GM21528 (cell line): ENCODE measurements around the gene OPRL1.
A peak's percentile ranks its signal among the peaks of the same experiment; 100 is the strongest.

Experiments
- ATAC-seq: cut with Tn5 transposase; IDR thresholded peaks from one replicate; pipeline ENCODE4 v1.9.1; 2021; ENCODE audit warnings: mild to moderate bottlenecking, moderate library complexity; ENCODE audit not compliant: unreplicated experiment, low FRiP score

The OPRL1 gene

DNA sequence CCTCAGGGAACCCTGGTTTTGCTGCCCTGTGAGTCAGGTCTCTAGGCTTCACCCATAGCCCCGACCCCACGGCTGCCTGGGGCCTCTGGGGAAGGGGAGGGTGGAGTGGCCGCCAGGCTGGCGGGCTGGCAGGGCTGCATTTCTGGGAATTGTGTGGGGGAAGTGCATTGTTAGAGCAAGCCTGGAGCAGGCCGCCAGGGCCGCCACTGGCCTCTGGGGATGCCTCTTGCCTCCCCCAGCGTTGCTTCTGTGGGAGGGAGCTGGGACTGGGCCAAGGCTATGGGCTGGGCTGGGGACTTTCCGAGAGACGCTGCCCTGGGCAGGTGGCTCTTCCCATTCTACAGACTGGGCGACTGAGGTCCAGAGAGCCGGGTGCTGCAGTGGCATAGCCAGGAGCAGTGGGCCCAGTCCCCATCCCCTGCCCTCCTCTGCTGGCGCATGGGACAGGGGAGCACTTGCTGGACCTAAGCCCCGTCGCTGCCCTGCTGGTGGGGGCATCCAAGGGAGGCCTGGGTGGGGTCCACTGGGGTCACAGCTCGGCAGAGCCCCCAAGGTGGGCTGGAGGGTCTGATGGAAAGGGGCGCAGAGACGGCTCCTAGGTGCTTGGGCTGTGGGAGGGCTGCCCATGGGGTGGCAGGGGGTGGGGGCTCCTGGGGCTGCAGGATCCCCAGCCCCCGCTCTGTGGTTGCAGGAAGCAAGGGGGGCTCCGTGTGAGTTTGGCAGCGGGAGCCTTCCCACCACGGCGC is 23.8 kb upstream of the OPRL1 start:
- no peak for ATAC-seq

DNA sequence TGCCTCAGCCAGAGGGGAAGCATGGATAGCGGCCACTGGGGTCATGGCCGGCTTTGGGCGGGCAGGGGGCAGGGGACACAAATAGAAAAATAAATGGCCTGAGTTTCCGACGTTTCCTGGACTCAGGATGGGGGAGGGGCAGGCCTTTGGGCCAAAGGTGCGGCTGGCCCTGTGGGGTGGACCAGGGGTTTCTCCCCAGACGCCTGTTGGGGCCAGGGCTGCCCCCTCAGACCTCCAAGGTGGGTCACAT is 23.3 kb upstream of the OPRL1 start:
- ATAC-seq: no peak

DNA sequence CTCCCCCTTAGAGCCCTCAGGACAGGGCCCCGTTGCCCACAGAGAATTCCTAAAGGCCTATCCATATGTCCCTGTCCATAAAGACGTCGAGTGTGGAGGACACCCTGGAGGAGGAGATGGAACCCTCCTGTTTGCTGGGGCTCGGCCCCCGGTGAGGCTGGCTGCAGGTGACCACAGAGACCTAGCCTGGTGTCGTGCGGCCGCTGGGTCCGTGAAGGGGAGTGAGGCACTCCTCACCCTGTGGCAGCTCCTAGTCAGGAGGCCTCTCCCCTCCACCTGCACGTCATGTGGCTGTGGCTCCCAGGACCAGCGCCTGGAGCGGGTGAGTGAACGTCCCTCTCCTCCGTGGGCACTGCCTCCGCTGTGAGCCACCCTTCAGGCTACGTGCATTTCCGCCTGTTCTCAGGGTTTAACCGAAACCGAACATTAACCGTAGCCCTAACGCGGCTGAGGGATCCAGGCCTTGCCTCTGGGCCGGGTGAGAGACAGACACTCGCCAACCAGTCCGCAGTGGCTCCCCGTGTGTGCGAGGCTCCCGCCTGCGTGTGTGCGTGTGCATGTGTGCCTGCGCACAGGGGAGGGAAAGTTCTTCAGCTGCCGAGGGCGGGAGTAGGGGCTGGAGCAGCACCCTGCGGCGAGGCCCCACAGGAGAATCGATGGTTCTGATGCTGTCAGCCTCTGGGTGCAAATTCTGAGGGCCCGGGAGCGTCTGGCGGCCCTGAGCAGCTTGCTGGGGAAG is 22.8 kb upstream of the OPRL1 start:
- ATAC-seq: no peak

DNA sequence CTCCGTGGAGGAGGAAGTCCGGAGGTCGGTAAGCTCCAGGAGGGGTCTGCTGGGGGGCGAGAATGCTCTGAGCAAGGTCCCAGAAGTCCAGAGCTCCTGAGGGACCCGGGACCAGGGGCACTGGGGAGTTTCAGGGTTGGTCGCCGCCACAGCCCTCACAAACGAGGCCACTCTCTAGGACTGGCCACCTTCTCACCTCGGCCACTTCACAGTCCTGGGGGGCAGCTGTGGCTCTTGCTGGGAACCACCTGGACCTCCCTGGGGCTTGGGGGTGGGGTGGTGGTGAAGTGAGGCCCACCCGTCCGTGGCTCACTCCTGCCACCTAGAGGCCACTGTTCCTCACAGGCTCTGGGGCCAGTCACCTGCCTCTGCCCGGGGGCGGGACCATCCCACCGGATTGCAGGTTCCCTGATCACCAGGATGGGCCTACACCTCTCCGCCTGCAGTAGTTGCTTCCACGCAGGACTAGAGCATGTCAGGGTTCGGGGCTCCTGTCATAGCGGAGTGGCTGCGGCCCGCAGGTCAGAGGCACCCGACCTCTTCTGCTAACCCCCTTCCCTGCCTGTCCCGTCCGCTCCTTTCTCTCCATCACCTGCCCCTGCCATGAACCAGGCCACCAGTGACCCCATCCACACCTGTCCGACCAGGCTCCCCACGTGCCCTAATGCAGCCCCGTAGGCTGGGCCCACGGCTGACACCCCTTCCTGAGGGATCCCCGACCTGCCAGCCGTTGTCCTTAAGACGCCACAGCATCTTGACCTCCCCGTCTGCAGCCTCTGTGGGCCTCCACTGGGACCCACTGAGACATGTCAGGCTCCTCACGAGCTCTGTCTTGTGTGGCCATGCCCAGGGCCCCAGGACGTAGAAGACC is 22.0 kb upstream of the OPRL1 start:
- no peak for ATAC-seq

DNA sequence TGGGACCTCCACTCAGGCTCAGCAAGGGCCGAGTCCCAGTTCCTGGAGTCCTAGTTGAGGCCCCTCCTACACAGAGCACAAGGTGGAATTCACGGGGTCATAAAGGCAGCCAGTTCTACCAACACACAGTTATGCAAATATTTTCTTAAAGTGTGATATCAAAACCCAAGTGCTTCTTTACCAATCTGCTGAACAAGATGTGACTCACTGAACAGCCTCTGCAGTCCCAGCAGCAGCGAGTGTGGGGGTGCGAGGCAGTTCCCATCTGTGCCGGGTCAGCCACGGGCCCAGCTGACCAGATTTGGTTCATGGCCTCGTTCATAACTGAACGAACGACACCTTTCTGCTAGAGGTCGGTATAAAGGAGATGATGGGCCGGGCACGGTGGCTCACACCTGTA is 21.3 kb upstream of the OPRL1 start:
- no peak for ATAC-seq

DNA sequence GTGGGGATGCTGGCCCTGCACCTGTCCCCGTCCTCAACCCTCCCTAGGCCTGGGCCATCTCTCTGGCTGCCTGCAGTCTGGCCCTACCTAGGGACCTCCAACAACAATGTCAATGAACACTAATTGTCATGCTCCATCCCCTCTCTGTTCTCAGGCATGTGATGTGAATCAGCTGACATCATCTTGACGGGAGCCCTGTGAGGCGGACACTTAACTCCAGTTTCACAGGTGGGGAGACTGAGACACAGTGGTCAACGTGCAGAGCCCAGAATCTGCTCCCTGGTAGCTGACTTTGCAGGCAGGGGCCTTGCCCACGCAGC is 17.6 kb upstream of the OPRL1 start:
- no peak for ATAC-seq

DNA sequence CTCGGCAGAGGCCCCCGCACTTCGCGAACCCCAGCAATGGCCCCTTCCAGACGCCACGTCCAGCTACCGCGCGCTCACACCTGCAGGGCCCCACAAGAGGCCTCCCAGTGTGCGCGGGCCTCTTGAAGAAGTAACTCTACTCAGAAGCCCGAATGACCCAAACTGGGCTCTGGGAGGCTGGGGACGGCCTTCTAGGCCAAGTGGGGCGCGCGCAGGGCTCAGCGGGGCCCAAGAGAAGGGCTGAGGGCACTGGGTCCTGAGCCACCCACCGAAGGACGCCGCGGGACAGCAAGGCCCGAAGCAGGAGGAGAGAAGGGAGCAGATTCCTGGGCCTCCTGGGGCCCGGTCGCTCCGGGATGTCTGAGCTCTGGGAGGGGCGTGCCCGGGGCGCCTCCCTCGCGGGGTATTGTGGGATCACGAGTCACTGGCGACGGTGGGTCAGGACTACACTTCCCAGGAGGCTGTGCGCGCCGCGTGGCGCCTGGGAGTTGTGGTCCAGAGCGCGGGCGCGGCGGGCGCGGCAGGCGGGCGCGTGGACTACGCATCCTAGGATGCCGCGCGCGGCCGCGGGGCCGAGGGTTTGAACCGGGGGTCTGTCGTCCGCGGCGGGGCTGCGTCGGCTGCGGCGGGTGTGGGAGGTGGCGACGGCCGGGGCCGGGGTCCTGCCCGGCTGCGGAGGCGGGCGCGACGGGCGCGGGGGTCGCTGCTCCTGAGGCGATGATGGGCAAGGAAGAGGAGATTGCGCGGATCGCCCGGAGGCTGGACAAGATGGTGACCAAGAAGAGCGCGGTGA is 17.1 kb upstream of the OPRL1 start, which contains the start of gene TCEA2:
Gene TCEA2 (plus strand): TSS at position 603 of the 793 bp plus-strand sequence. CDS start 115 bp downstream, at position 718.
- ATAC-seq: peak; percentile 80

DNA sequence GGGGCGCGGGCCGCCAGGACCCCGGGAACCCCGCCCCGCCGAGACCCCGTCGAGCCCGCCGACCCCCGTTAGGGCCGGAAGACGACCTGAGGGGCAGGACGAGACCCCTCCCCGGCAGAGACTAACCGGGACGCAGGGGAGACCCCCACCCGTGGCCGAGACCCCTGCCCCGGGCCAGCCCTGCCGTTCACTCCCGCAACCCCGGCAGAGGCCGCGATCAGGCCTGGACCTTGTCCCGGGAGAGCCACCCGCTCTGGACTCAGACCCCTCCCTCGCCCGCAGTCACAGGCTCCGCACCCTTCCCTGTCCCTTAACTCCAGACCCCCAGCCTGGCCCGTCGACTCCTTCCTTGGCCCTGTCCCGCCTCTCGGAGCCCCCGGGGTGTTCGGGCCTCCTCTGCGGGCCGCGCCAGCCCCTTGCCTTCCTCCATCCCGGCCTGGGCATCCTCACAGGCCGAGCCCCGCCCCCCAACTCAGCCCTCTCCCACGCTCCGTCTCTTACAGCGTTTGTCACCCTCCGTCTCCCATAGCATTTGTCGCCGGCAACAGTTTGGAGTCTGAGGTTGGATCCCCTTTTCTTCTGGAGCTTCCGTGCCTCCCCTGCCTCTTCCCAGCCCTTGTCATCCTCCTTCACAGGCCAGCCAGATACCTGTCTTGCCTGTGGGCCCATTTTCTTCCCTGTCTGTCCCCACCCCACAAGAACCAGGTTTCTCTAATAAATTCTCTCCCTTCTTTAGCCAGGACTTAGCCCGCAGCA is 16.3 kb upstream of the OPRL1 start:
- ATAC-seq: no peak

DNA sequence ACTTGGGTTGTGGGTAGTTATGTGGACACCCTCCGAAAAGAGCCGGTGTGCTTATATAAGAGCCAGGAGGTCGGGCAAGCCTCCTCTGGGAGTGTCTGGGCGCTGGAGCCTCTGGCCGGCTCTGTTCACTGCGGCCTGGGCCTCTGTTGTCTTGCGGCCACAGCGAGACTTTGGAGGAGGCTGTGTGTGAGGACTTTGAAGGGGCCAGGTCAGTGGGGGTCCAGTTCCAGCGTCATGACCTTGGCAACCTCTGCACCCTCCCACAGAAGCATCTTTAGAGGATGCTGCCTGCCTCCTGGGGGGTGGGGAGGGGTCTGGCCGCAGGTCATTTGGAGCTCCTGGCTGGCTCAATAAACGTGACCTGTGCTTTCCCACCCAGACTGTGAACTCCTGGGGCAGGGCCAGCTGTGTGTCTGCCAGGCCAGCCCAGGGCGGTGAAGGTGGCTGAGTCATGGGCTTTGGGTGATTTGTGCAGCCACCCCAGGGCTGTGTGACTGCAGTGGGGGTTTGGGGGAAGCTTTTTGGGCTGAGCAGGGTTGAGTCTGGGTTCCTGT is 15.7 kb upstream of the OPRL1 start:
- ATAC-seq: no peak

DNA sequence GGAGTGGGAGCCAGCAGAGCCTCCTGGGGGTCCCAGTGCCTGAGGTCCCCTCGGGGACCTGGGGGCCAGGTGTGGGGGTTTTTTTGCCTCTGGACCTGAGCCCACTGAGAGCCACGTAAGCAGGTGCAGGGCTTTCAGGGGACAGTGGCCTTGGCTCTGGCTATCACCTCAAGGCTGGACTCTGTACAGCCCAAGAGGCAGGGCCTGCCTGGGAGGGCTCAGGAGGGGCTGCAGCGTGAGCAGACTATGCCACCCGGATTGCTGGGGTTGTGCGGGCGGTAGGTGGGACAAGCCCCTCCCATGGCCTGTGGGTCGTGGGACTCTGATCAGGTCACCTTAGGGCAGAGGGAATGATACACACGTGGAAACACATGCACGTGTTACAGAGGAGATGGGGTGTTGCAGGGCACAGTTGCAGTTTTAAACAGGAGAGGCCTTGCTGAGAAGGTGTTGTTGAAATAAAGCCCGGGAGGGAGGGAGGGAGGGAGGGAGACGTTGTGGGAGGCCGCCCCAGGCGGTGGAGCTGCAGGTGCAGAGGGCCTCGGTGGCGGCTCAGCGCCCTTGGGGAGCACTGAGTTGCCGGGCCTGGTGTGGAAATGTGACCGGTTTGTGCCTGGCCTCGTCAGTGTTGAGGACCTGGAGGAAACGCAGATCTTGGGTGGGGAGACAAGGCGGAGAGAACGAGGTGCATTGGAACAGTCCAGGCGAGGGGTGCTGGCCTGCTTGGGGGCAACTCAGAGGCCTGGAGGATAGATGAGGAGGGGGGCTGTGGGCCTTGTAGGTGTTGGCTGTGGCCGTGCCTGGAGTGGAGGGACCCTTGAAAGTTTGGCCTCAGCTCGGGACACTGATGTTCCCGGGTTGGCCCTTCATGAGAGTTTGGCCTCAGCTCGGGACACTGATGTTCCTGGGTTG is 14.6 kb upstream of the OPRL1 start:
- no peak for ATAC-seq

DNA sequence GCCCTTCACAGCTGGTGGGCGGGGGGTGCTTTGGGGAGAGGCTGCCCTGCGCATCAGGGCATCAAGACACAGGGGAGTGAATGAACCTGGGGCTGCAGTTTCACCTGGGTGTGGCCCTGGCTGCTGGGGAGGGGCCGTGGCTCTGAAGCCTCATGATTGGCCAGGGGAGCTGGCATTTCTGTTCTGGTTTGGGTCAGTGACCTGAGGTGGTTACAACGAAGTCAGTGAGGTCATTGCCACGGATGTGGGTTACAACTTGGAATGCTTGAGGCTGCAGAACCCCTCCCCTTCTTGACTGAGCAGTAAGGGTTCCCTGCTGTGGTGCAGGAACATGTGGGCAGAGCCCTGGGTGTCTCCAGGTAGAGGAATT is 13.9 kb upstream of the OPRL1 start:
- ATAC-seq: no peak

DNA sequence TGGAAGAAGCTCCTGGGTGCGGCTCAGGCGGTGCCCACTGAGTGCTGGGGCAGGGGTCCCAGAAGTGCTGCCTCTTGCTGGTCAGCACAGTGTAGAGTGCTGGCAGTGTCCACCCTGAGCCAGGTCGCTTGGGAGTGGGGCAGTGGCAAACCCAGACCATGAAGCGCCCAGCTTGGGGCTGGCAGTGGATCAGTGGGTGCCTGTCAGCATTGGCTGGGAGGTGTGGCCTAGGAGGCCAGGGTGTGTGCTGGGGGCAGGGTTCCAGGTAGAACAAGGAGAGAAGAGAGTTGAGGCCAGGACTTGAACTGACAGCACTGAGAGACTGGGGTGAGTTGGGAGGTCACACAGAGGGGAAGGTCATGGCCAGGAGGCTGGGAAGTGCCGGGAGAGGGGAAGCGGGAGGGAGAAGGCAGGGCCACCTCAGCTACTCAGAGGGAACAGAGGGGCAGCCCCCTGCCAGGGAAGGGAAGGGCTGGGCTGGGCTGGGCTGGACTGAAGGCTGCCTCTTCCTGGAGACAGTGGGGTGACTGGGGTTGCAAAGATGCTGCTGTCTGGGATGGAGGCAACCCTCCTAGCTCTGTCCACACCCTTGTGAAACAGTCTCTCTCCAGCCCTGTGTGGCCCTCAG is 12.8 kb upstream of the OPRL1 start:
- no peak for ATAC-seq

DNA sequence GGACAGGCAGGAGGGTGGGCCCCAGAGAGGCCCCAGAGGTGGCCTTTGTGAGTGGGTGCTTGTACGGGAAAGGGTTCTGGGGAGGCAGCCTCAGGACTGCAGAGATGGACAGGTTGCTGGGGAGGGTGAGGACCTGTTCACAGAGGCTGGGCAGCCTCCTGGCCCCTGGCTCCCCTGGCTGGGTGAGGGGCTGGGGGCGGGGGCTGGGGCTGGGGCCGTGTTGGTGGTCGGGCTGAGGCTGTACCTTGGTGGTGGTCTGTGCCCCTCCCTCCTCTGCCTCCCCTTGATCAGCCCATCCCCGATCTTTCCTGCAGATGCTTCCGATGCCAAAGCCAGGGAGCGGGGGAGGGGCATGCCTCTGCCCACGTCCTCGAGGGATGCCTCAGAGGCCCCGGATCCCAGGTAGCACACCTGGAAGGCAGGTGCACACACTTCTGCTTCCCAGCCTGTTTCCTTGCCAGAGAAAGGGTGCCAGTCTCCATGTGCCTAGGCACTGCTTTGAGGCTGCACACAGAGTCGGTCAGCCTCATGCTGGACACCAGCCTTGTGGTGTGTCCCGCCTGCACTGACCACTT is 12.1 kb upstream of the OPRL1 start:
- no peak for ATAC-seq

DNA sequence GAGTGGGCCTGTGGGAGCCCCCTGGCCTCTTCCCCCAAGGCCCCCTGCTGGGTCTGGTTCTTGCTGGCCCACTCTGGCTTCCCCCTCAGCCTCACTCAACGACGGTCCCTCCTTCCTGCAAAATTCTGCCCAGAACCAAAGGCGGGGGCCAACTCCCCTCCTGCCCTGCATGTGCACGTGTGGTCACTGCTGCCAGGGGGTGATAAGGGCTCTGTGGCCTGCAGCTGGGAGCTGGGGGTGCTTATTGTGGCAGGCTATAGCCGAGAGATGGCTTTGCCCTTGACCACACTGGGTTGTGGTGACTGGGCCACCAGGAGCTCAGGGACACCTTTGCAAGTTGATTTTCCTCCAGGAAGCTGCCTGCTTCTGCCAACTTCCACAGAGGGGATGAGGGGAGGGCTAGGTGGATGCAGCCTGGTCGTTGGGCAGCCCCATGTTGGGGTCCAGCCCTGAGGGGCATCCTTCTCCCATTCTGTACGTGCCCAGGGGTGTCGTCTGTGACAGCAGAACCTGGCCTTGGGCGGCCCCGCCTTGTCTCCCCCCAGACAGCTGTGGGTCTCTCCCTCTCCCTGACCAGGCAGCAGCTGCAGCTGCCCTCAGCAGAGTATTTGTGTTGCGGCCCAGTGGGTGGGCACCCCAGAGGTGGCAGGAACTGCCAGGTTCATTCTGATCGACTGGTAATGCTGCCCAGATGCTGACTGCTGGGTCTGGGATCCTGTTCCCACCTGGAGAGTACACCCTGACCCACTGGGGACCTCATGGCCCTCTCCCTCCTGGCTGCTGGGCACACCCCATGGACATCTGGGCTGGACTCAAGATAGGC is 11.3 kb upstream of the OPRL1 start:
- no peak for ATAC-seq

DNA sequence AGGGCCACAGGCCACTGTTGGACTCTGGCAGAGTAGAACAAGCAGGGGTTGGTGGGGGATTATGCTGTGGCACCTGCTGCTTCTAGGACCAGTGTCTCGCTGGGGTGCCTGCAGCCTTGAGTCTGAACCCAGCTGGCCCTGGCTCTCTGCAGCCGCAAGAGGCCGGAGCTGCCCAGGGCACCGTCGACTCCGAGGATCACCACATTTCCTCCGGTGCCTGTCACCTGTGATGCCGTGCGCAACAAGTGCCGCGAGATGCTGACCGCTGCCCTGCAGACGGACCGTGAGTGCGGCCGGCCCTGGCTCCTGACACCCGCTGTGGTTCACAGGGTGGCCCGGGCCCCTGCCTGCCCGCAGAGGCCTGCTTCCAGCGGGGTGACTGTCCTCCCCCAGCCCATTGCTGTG is 10.7 kb upstream of the OPRL1 start:
- no peak for ATAC-seq

DNA sequence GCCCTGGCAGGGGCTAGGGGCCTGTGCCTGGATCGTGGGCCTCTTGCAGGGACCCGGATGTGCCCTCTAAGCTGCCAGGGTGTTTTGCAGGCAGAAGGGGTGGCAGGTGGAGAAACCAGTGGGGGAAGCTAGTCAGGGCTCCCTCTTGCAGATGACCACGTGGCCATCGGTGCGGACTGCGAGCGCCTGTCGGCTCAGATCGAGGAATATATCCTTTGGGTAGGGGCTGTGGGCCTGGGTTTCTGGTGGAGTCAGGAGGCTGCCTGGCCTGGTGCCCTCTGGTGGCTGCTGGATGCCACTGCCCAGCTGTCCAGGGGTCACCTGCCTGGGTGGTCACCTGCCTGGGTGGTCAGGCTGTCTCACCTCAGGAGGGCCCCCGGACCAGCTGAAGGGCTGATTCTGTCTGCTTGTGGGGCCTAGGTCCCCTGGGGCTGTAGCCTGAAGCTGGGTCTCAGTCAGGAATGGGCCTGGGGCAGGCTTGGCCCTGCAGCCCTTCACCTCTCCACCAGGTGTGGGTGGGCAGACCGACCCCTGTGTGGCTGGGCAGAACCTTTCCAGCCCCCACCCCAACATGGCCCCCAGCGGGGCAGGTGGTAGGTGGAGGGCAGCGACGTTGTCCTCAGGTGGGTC is 10.2 kb upstream of the OPRL1 start:
- ATAC-seq: no peak
